ENCODE data around the gene TRDN. TPM values are rescaled to one million over a fixed set of nuclear protein-coding genes. Genes with fewer than 3 reads are reported as not detected.

The TRDN gene
- total RNA-seq, 1 donor, result not detected

GRCh38 chr6:123418071-123418470 is 218.7 kb downstream of the TRDN start:
- no peaks in the 10 kb centered on the region for H3K79me2 ChIP-seq (ENCODE audit: insufficient read depth, low read length)
- TF ChIP-seq CTCF (IDR thresholded peaks at IDR 0.05; ENCODE audit: extremely low read depth, low read depth, low read length), result no peak
- H3K9me3 ChIP-seq (ENCODE audit: low read depth, low read length), result no peaks in the 10 kb centered on the region
- H3K36me3 ChIP-seq (ENCODE audit: insufficient read depth, low read length), result no peaks in the 10 kb centered on the region
- no peaks in the 10 kb centered on the region for H4K20me1 ChIP-seq (ENCODE audit: insufficient read depth, low read length)
- no peak overlapping the region for H3K4me3 ChIP-seq (ENCODE audit: insufficient read depth, low read length)
- no peaks in the 10 kb centered on the region for H3K27me3 ChIP-seq (ENCODE audit: insufficient read depth, low read length)
- no peak for DNase-seq (ENCODE audit: insufficient read length, low spot score, missing footprints)
- no peak overlapping the region for H3K27ac ChIP-seq (ENCODE audit: low read depth, low read length)
- no peak overlapping the region for H3K4me2 ChIP-seq (ENCODE audit: insufficient read depth, low read length)
- H3K4me1 ChIP-seq (ENCODE audit: insufficient read depth, low read length), result no peaks in the 10 kb centered on the region
- no peak overlapping the region for H2AFZ ChIP-seq (ENCODE audit: low read length)

- H3K9me3 ChIP-seq (ENCODE audit: low read depth, low read length), result no peaks in the 10 kb centered on the region
- no peaks in the 10 kb centered on the region for H4K20me1 ChIP-seq (ENCODE audit: insufficient read depth, low read length)
- no peak for DNase-seq (ENCODE audit: insufficient read length, low spot score, missing footprints)
- H3K4me3 ChIP-seq (ENCODE audit: insufficient read depth, low read length), result no peak overlapping the region
- H3K27ac ChIP-seq (ENCODE audit: low read depth, low read length), result no peak overlapping the region
- H3K36me3 ChIP-seq (ENCODE audit: insufficient read depth, low read length), result no peaks in the 10 kb centered on the region
- H3K79me2 ChIP-seq (ENCODE audit: insufficient read depth, low read length), result no peaks in the 10 kb centered on the region
- H3K27me3 ChIP-seq (ENCODE audit: insufficient read depth, low read length), result no peaks in the 10 kb centered on the region
- no peaks in the 10 kb centered on the region for H3K4me1 ChIP-seq (ENCODE audit: insufficient read depth, low read length)
- H3K4me2 ChIP-seq (ENCODE audit: insufficient read depth, low read length), result no peak overlapping the region
- no peak overlapping the region for H2AFZ ChIP-seq (ENCODE audit: low read length)
- TF ChIP-seq CTCF (IDR thresholded peaks at IDR 0.05; ENCODE audit: extremely low read depth, low read depth, low read length), result no peak
Observed at GRCh38 chr6:123417535-123417934, 219.2 kb downstream of the TRDN start.

- peak; percentile 19 for DNase-seq (ENCODE audit: insufficient read length, low spot score, missing footprints)
- Histone ChIP-seq H3K36me3 (ENCODE audit: insufficient read depth, low read length) (no peaks in the 10 kb centered on the region), H3K4me3 (ENCODE audit: insufficient read depth, low read length) (no peak overlapping the region), H3K9me3 (ENCODE audit: low read depth, low read length) (no peaks in the 10 kb centered on the region), H2AFZ (ENCODE audit: low read length) (no peak overlapping the region), H3K27ac (ENCODE audit: low read depth, low read length) (no peak overlapping the region), H4K20me1 (ENCODE audit: insufficient read depth, low read length) (no peaks in the 10 kb centered on the region), H3K27me3 (ENCODE audit: insufficient read depth, low read length) (no peaks in the 10 kb centered on the region), H3K4me1 (ENCODE audit: insufficient read depth, low read length) (no peaks in the 10 kb centered on the region), H3K79me2 (ENCODE audit: insufficient read depth, low read length) (no peaks in the 10 kb centered on the region), H3K4me2 (ENCODE audit: insufficient read depth, low read length) (no peak overlapping the region)
- peak; percentile 66 for TF ChIP-seq CTCF (IDR thresholded peaks at IDR 0.05; ENCODE audit: extremely low read depth, low read depth, low read length)
Observed at GRCh38 chr6:123415844-123416468, 220.8 kb downstream of the TRDN start.

GRCh38 chr6:123404975-123405374 is 231.8 kb downstream of the TRDN start:
- TF ChIP-seq CTCF (IDR thresholded peaks at IDR 0.05; ENCODE audit: extremely low read depth, low read depth, low read length), result no peak
- Histone ChIP-seq H3K79me2 (ENCODE audit: insufficient read depth, low read length) (no peaks in the 10 kb centered on the region), H3K4me1 (ENCODE audit: insufficient read depth, low read length) (no peaks in the 10 kb centered on the region), H3K4me2 (ENCODE audit: insufficient read depth, low read length) (no peak overlapping the region), H3K36me3 (ENCODE audit: insufficient read depth, low read length) (no peaks in the 10 kb centered on the region), H3K27ac (ENCODE audit: low read depth, low read length) (no peak overlapping the region), H3K9me3 (ENCODE audit: low read depth, low read length) (no peaks in the 10 kb centered on the region), H3K4me3 (ENCODE audit: insufficient read depth, low read length) (no peak overlapping the region), H2AFZ (ENCODE audit: low read length) (no peak overlapping the region), H3K27me3 (ENCODE audit: insufficient read depth, low read length) (no peaks in the 10 kb centered on the region), H4K20me1 (ENCODE audit: insufficient read depth, low read length) (no peaks in the 10 kb centered on the region)
- DNase-seq (ENCODE audit: insufficient read length, low spot score, missing footprints), result no peak
